ENCODE measurements around the gene SH3TC1. TPM values are rescaled to one million over a fixed set of nuclear protein-coding genes. Genes with fewer than 3 reads are reported as not detected.
A peak's percentile ranks its signal among the peaks of the same experiment; 100 is the strongest.

Gene SH3TC1
- polyA plus RNA-seq, 10 donors, result 5.9 to 24.5 (median 8.0) TPM

DNA sequence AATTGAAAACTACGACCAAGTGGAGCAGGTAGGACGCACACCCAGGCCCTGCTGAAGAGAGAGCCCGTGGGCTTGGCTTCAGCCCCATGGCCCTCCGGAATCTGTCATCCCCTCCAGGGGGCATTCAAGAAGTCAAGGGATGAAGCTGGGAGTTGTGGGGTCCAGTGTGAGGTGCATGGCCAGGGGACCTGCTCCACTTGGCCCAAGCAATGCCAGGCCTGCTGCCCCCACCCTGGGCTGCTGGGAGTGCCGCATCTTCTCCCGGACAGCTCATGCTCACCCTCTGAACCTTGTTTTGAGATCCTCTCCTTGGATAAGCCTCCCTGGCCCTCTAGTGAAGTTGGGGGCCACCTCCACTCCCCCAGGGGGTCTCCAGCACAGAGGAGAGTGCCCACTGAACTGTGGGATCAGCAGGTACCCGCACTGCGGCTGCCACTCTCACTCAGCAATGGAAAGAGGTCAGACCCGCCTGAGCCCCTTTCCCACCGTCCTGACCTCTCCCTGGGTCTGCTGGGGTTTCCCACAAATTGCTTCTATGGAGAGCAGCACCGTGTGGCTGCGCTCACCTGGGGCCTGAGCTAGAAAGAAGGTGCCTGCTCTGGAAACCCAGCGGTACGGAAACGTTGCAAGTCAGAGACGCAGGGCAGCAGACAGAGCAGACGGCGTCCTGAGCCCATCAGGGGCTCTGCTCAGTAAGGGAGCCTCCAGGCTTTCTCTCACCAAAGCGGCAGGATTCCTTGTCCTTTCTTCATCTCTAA is 35.5 kb upstream of the SH3TC1 start:
- no peak for DNase-seq

DNA sequence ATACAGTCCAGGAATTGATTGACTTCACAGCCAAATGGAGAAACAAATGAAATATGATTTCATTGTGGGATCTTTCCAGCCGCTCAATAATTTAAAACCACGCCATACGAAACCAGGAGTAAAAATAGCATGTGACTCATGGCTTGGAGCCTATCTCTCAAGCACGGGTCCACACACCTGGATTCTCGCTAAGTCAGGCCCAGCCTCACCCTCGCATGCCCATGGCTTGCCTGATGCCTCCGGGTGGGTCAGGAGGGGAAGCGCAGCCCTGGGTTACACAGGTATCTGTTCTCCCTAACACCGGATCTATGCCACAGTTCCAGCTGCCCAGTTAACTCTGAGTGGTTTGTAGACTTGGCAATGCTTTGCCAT is 34.9 kb upstream of the SH3TC1 start:
- no peak for DNase-seq

DNA sequence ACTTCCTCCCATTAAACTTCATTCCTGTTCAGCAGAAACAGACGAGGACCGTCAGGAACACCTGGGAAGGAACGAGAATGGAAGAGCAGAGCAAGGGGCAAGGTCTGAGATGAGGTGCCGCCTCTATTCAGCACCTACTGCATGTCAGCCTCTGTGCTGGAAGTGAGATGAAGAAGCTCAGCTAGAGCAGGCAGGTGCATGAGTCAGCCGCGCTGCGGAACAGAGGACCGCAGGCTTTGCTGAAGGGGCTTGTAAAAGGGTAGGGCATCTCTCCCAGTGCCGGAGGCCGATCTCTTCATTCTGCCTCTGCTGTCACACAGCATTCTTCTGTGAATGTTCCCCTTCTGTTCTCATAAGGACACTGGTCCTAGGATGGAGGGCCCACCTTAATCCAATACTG is 34.4 kb upstream of the SH3TC1 start:
- no peak for DNase-seq

DNA sequence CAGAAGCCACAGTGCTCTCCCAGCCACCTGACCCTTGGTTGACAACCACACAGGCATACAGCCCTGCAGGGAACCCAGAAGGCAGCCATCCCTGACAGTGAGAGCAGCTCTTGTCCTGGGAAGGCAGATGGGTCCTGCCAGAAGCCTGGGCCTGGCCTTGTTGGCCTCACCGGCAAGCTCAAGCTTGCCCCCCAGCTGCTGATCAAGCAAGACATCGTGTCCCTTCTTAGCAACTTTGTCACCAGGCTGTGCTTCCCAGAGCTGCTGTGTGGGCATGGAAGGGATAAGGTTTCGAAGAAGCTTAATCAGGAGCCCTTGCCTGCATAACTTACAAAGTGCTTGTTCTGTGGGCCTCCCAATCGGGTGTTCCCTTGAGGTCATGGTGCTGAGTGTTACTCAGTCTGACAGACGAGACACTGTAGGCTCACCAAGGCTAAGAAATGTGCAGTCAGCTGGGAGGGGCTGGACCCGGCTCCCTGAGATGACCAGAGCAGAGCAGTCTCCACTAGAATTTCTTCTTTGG is 33.7 kb upstream of the SH3TC1 start:
- DNase-seq, result peak in 1 of 3 donors; percentile 61

DNA sequence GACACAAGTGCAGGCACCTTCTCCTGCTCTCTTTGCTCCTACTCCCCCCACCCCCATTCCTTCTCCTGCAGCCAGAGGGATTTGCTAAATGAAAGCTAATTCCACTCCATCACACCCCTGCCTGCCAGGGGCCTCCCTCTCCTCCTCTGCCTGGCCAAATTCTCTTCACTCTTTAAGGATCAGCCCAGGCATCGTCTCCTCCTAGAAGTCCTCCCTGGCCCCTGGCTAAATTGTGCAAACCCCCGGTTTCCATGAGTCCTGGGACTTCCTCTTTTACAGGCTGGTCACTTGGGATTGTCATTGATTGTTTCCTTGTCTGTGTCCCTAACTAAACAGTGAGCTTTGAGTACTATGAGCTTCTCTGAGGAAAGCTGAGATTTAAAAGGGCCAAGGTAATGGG is 31.8 kb upstream of the SH3TC1 start:
- no peak for DNase-seq

DNA sequence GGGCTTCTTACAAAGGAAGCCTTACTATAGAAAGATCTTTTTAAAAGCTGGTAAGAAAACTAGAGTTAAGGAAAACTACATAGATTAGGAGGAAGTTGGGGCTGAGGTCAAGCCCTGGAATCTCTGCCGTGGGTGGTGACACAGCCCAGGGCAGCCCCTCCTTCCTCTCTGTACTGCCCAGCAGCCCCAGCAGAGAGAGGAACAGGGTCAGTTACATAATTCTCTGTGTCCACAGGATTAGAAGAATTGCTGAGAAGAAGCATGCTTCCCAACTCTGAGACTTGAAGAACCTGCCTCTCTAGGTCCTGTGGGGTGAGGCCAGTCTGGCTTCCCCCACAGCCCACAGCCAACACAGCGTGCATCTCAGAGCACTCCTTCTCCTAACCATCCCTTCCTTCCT is 31.3 kb upstream of the SH3TC1 start:
- DNase-seq, result peak in 1 of 3 donors; percentile 28

DNA sequence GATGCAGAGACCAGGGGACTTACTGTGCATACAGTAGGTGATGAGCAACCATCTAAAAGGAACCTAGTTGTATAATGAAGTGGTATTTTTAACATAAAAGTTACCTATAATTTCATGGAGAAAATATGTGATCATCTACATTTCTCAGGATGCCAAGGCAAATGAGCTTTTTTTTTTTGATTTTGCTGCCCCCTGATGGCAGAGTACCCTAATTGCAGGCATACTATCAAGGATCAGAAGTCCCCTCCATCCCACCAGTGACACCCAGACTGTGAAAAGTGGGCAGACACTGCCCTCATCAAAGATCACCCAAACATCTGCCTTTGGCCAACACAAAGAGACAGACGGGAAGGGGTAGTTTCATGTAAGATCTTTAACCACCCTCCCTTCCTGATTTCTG is 30.9 kb upstream of the SH3TC1 start:
- DNase-seq, result no peak

DNA sequence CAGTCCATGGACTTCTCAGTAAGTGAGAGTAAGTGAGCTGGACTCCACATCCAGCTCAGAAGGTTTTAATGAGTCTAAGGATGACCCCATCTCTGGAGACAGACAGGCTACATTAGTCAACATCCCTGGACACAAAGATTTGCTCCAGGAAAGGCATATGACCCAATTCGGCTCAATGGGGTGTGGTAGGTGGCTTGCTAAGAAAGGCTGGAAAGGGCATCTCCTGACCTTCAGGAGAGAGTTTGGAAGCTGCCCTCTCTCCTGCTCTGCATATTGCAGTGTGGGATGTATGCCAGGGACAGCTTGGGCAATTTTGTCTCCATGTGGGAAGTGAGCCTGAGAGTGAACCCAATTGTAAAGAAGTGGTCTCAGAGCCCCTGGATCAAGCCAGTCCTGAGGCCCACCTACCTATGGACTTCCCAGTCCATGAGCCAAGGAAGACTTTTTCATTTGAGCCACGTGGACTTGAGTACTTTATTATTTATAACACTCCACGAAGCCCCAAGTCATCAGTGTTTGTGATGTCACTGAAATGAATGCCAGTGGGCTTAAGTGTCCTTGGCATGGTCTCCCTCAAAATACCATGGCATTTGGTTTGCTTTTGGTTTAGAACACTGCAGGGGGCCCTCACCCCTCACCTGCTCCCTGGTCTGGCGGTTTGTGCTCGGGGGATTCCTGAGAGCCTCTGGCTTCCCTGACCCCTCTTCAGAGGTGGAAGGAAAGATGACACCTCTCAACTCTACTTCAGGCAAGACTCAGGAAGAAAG is 30.1 kb upstream of the SH3TC1 start:
- no peak for DNase-seq

DNA sequence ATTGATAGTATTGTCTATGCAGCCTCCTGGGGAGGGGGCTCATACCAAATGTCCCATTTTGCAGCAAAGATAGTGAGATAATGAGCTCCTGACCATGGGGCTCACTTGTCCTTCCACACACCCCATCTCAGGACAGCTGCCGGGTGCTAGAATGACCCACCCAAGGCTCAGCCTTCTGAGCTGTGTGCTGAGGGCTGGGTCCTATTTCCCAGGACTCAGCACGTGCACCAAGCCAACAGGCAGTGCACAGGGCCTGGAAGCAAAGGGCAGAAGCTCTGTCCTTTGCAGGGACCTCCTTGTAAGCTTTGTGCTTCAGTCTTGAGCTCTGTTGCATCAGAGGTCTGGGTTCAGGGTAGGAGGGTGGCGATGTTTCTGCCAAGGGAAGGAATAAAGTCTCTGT is 29.3 kb upstream of the SH3TC1 start:
- DNase-seq, result no peak

DNA sequence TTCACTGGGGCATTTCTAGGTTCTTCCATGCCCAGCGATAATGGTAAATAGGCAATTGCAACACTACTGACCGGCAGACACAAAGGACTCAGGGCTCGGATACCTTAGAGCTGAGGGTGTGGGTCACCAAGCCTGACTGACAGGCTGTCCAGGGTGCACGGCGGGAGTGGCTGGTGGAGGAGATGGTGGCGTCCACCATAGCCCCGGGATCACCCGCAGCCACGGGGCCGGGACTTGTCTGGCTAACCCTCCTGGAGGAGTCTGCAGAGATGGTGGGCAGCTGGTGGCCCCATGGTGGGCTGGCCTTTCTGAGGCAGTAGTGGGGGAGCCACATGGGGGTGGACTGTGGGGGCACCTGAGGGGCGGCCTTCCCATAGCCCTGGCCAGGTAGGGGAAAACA is 28.7 kb upstream of the SH3TC1 start:
- no peak for DNase-seq

DNA sequence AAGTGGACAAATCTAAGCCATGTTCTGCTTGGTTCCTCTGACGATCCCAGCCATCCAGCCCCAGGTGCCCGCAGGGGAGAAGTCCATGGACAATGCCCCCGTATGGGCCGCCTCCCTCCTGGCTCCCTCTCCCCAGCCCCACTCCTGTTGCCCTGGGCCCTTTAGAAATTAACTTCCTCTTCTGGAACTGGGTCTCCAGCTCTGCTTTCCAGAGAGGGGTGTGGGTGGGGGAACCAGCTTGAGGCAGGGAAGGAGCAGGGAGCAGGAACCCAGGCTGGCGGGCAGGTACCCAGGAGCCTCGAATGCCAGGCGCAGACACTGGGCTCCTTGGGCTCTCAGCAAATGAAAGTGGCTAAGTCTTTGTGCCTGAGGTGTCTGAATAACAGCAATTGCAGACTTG is 27.8 kb upstream of the SH3TC1 start:
- DNase-seq, result no peak

DNA sequence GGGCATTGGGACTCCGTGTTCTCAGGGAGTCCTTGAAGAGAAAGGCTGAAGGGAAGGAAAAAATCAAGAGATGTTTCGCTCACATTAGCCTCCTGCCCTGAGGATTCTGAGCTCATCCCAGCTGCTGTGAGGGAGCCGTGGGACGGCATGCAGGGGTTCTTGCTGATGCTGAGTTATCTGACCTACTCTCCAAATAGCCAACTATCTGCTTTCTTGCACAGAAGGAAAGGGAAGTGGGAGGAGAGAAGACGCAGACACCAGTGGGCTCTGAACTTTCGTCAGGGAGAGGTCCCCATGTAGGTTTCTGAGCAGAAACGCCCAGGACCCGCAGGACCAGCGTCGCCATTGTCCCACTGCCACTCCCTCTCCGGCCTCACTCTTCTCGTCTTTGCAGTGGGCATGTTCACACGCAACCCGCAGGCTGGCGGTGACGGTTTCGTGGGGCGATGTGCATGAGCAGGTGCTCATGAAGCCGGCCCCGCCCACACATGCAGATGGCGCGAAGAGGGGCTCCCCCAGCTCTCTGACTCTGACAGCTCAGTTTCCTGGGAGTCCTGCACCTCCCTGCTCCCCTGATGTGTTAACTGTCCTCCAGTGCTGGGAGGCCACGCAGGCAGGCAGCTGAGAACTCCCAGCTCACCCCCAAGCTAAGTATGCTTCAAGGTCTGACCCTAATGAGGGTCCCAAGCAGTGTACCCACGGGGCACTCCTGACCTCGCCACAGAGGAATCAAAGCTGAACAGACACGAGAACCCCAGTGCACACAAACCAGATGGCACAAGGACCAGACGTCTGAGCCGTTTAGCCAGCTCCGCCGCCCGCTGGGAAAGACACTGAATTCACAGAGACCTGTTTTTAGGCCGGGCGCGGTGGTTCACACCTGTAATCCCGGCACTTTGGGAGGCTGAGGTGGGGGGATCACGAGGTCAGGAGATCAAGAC is 26.8 kb upstream of the SH3TC1 start:
- no peak for DNase-seq

DNA sequence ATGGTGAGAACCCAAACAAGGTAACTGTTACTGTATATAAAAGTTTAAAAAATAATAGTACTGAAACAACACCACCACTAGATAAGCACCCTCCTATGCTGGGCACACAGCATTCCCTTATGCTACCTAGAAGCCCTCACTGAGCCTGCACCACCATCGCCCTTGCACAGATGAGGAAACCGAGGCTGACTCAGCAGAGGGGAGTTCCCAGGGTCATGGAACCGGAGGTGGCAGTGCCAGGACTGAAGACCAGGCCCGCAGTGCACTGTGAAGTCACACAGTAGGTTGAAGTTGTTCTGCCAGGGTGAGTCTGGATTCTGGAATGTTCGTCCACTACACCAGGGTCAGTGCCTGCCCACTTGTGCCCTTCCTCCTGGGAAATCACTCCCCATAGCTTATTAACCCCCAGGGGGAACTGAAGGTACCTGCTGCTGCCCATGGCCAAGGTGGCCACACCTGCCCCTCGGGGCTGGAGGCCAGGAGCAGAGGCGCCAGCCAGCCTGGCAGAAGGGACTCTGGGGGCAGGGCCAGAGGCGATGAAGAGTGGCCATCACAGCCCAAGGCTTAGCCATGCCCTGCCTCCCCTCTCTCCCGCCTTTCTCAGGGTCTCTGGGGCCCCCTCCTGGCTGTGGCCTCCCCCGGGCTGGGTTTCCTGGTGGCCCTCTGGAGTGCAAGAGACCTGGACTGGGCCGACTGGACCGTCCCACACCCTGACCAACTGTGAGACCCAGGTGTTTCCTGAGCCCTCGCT is 25.4 kb upstream of the SH3TC1 start:
- DNase-seq, result no peak

DNA sequence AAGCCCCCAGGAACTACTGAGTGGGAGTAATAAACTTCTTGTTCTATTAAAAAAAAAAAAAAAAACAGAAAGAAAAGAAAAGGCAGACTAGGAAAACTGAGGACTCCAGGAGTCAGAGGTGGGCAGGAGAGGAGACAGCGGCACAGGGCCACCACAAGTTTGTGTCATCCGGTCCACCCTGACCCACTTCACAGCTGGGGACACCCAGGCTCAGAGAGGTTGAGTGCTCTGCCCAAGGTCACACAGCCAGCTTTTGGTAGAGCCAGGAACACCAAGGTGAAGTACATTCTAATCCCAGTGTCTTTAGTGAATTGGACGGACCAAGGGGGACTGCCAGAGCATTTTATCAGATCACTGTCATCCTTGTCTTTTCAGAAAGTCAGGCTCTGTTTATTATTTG is 24.1 kb upstream of the SH3TC1 start:
- no peak for DNase-seq

DNA sequence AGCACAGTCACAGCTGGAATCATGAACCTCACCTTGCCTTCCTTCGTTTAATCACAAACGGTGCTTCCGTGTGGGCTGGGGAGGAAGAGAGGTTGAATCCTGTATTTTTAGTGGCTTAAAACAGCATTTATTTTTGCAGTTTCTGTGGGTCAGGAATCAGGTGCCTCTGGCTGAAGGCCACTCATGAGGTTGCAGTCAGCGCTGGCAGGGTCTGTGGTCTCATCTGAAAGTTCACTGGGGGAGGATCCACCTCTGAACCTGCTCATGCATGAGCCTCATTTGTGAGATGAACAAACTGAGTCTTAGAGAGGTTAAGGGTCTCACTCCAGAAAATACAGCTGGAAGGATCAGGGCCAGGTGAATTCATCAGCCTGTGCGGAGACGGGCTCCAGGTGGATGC is 23.4 kb upstream of the SH3TC1 start:
- DNase-seq, result no peak

DNA sequence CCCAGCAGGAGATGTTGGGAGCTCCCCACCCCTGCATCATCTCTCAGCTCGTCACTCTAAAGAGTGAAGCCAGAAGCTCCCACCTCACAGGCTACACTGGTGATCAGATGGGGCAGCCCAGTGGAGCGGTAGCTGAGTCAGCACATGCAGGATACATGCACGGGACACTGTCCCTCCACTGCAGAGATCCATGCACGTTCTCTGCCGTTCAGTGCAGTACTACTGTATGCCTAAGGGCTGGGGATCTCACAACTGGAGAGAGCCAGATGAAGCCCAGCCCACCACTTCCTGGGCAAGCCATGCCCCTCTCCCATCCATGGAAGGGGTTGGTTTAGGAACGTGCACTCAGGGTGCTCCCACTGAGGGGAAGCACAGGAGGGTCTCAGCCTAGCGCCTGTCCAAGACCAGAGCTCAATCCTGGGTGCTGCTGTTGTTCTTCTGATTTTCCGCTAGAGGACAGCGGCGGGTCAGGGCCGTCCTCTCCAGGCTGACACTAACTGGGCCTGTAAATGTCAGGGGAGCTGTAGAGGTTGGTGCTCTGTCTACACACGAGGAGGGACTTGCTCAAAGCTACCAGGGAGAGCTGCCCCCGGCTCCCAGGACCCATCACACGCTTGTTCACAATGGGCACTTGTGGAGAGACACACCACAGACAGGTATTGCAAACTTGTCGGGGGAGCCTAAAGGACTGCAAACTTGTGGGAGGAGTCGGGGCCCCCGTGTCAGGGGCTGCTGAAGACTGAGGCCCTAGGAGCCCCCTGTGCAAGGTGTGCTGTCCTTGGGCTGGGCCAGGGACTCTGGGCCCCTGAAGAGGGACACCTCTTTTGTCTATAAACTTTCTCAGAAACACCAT is 22.3 kb upstream of the SH3TC1 start:
- DNase-seq, result peak in 1 of 3 donors; percentile 69

DNA sequence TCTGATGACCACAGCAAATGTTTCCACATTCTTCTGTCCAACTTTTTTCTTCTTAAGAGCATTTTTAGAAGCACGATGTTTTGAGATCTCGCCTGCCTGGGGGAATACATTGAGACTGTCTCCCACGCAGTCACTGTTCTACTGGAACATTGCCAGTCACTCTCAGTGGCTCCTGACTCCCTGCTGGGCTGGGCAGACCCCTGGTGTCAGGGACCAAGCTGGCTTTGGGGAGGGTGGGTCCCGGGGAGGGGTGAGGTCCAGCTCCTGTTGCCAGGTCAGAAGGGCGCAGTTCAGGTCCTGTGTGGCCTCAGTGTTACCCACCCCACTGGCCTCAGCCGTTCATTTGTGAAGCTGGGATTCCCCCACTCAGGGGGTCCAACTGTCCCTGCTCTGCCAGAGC is 21.5 kb upstream of the SH3TC1 start:
- no peak for DNase-seq

DNA sequence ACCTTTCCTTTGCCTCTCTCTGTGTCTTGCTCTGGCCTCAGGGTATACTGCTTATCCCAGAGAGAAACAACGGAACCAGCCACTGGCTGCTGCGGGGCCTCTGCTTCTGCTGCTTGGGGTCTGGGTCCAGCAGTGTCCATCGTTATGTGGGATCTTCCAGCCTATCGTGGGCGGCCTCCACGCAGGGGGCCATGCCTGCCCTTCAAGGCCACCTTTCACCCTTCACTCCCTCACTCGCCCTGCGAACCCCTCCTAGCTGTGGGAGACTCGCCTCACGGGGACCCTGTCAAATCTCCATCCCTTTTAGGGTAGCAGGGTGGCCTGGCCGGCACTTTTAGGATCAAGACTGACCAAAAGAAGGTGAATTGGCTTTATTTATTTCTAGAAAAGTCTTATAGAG is 21.1 kb upstream of the SH3TC1 start:
- DNase-seq, result no peak

DNA sequence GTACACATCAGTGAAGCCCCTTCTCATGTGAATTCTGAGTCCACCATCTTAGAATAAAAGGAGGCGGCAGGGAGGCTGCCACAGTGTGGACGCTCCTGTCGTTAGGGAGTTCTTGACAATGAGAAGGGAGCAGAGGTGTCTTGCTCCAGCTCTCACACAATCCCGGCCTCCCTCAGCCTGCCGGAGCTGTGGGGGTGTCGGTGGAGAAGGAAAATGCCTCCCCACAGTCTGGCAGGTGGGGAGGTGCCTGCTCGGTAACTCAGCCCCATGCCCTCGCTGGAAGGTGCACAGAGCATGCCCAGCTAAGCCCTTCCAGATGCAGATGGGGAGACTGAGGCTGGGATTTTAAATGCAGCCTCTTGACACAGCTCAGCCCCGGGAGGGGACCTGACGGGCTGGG is 20.0 kb upstream of the SH3TC1 start:
- no peak for DNase-seq

DNA sequence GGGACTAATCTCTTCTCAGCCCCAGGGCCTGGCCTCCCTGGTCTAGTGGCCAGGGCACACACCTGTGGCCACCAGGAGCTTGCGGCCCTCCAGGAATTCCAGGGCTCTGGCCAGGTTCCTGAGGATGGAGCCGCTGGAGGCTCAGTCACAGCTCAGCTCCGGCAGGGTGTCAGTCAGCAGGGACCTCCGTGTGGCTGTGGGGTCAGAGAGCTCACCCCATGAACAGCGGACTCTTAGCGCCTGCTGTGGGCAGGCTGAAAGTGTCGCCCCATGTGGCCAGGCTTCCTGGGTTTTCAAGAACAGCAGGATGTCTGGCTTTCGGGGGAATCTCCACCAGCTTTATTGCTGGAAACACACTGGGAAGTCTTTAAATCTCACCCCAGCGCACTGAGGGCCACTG is 19.3 kb upstream of the SH3TC1 start:
- no peak for DNase-seq

All from muscle of back (tissue), 11 donors.